SK-N-SH (cell line): ENCODE results near the gene ATP1A1. TPM values are rescaled to one million over a fixed set of nuclear protein-coding genes. Genes with fewer than 3 reads are reported as not detected.

ENCODE experiments used
- CTCF ChIA-PET: fragments of 300-600, 350-600 bp; formaldehyde crosslinking; extraction: SDS; loops from one replicate; lab custom pipeline; 2021; lab: Yijun Ruan, JAX
- POLR2A ChIA-PET: fragments of 350-600 bp; sonication (Branson Sonifier 250); formaldehyde crosslinking; extraction: SDS; loops from one replicate; lab custom pipeline; 2020; ENCODE audit warnings: antibody characterized with exemption, inconsistent platforms; lab: Yijun Ruan, JAX
- DNase-seq: peaks from one replicate; pipeline ENCODE4 v3.0.0; 2012
- H2AFZ ChIP-seq: fragments of 200-600 bp; sonication (generic); 2 replicates; pipeline ENCODE4 v1.8.1; 2016; ENCODE audit warnings: antibody characterized with exemption, mild to moderate bottlenecking, low read depth
- H3F3A ChIP-seq: fragments of 200-600 bp; sonication (generic); replicated peaks from 2 replicates; pipeline ENCODE3; 2016; ENCODE audit warnings: antibody characterized with exemption, mild to moderate bottlenecking; ENCODE audit not compliant: insufficient read depth
- H3K27ac ChIP-seq, 2 experiments: fragments of 200-500 bp in 1 of 2; fragments of 200-600 bp in 1 of 2; sonication (Bioruptor generic) in 1 of 2; sonication (generic), shearing (Covaris generic) in 1 of 2; 2 replicates each; pipeline versions ENCODE4 v1.5.1 to v1.6.1; 2014 to 2016; ENCODE audit warnings: low read depth in 2 of 2, inconsistent platforms in 1 of 2, low read length in 1 of 2, mild to moderate bottlenecking in 1 of 2, mixed read lengths in 1 of 2
- H3K27me3 ChIP-seq: fragments of 200-600 bp; sonication (generic), shearing (Covaris generic); 2 replicates; pipeline ENCODE4 v1.6.1; 2016; ENCODE audit warnings: mixed run types; ENCODE audit not compliant: insufficient read depth
- H3K36me3 ChIP-seq, 2 experiments: fragments of 200-500 bp in 1 of 2; fragments of 200-600 bp in 1 of 2; sonication (Bioruptor generic) in 1 of 2; sonication (generic) in 1 of 2; replicated peaks in 1 of 2; 2 replicates each; pipeline versions ENCODE3 to v1.5.1; 2014 to 2016; ENCODE audit warnings: low read length in 1 of 2, mild to moderate bottlenecking in 1 of 2; ENCODE audit not compliant: insufficient read depth in 2 of 2, control insufficient read depth in 1 of 2
- H3K4me1 ChIP-seq, 2 experiments: fragments of 200-500 bp in 1 of 2; fragments of 200-600 bp in 1 of 2; sonication (Bioruptor generic) in 1 of 2; sonication (generic), shearing (Covaris generic) in 1 of 2; 2 replicates each; pipeline versions ENCODE4 v1.5.1 to v1.6.1; 2014 to 2016; ENCODE audit warnings: low read depth in 1 of 2, low read length in 1 of 2, mixed run types in 1 of 2; ENCODE audit not compliant: insufficient read depth in 2 of 2, control insufficient read depth in 1 of 2
- H3K4me2 ChIP-seq: fragments of 200-600 bp; sonication (generic), shearing (Covaris generic); 2 replicates; pipeline ENCODE4 v1.6.1; 2017; ENCODE audit warnings: mixed run types
- H3K4me3 ChIP-seq, 2 experiments: fragments of 200-500 bp in 1 of 2; fragments of 200-600 bp in 1 of 2; sonication (Bioruptor generic) in 1 of 2; sonication (generic), shearing (Covaris generic) in 1 of 2; 2 replicates each; pipeline versions ENCODE4 v1.5.1 to v1.8.1; 2014 to 2016; ENCODE audit warnings: low read depth in 2 of 2, inconsistent platforms in 1 of 2, low read length in 1 of 2, mild to moderate bottlenecking in 1 of 2, mixed read lengths in 1 of 2, moderate library complexity in 1 of 2
- H3K79me2 ChIP-seq: fragments of 200-600 bp; sonication (generic); 2 replicates; pipeline ENCODE4 v1.8.1; 2017; ENCODE audit warnings: mild to moderate bottlenecking; ENCODE audit not compliant: insufficient read depth
- H3K9ac ChIP-seq: fragments of 200-600 bp; sonication (generic); 2 replicates; pipeline ENCODE4 v1.6.1; 2017; ENCODE audit warnings: mixed run types
- H3K9me2 ChIP-seq: fragments of 200-600 bp; sonication (generic); 2 replicates; pipeline ENCODE4 v1.6.1; 2017; ENCODE audit warnings: mixed run types
- H3K9me3 ChIP-seq: fragments of 200-600 bp; sonication (generic); 2 replicates; pipeline ENCODE4 v1.6.1; 2017; ENCODE audit warnings: mixed run types, mild to moderate bottlenecking, moderate library complexity
- H4K20me1 ChIP-seq: fragments of 200-600 bp; sonication (generic); 2 replicates; pipeline ENCODE4 v1.6.1; 2017; ENCODE audit warnings: mild to moderate bottlenecking, mixed run types; ENCODE audit not compliant: insufficient read depth
- ELF1 ChIP-seq: IDR thresholded peaks from 2 replicates; pipeline ENCODE4 v1.4.0; 2012
- FOSL2 ChIP-seq: IDR thresholded peaks from 2 replicates; pipeline ENCODE4 v1.4.0; 2012; ENCODE audit warnings: low read depth, mild to moderate bottlenecking, moderate library complexity, borderline replicate concordance
- FOXJ3 ChIP-seq: sonication (generic); formaldehyde crosslinking; IDR thresholded peaks from 2 replicates; pipeline ENCODE4 v1.5.1; 2020; ENCODE audit warnings: mild to moderate bottlenecking, missing genetic modification reagents
- GABPA ChIP-seq: IDR thresholded peaks from 2 replicates; pipeline ENCODE4 v1.4.0; 2012; ENCODE audit warnings: low read depth, mild to moderate bottlenecking
- GATA2 ChIP-seq: sonication (generic); formaldehyde crosslinking; IDR thresholded peaks from 2 replicates; pipeline ENCODE4 v1.5.0; 2020; ENCODE audit warnings: mild to moderate bottlenecking, missing genetic modification reagents
- JUND ChIP-seq: IDR thresholded peaks from 2 replicates; pipeline ENCODE4 v1.4.0; 2012
- MXI1 ChIP-seq: IDR thresholded peaks from 2 replicates; pipeline ENCODE4 v1.6.1; 2012; ENCODE audit warnings: mild to moderate bottlenecking, low read depth, low read length, improper control_type of control experiment
- NFIC ChIP-seq: IDR thresholded peaks from 2 replicates; pipeline ENCODE4 v1.4.0; 2012; ENCODE audit warnings: borderline replicate concordance
- POLR2AphosphoS5 ChIP-seq: IDR thresholded peaks from 2 replicates; pipeline ENCODE4 v1.6.1; 2012; ENCODE audit warnings: low read depth, low read length
- RCOR1 ChIP-seq: fragments of 150-350 bp; IDR thresholded peaks from 2 replicates; pipeline ENCODE4 v1.6.1; 2017; ENCODE audit warnings: antibody characterized with exemption, low read length
- SIN3A ChIP-seq: IDR thresholded peaks from 2 replicates; pipeline ENCODE4 v1.6.1; 2012; ENCODE audit warnings: low read depth, mild to moderate bottlenecking, low read length, moderate library complexity, borderline replicate concordance
- SMC3 ChIP-seq: IDR thresholded peaks from 2 replicates; pipeline ENCODE4 v1.6.1; 2012; ENCODE audit warnings: low read depth, low read length, improper control_type of control experiment
- TAF1 ChIP-seq: IDR thresholded peaks from 2 replicates; pipeline ENCODE4 v1.6.1; 2012; ENCODE audit warnings: low read depth, mild to moderate bottlenecking, low read length, moderate library complexity, borderline replicate concordance
- TEAD4 ChIP-seq: IDR thresholded peaks from 2 replicates; pipeline ENCODE4 v1.4.0; 2012; ENCODE audit warnings: mild to moderate bottlenecking, borderline replicate concordance; ENCODE audit not compliant: insufficient read depth
- YY1 ChIP-seq: IDR thresholded peaks from 2 replicates; pipeline ENCODE4 v1.4.0; 2012; ENCODE audit warnings: low read depth, mild to moderate bottlenecking
- WGBS: methylation state at CpG from one replicate; pipeline ENCODE4 v1.1.6; 2017; ENCODE audit warnings: low lambda C conversion rate; 5-methylcytosine and 5-hydroxymethylcytosine counted together
- polyA plus RNA-seq, 3 experiments: library from polyadenylated mRNA; depleted of rRNA; stranded (reverse); fragments of >200 nt; gene quantifications; 2 replicates each; pipeline ENCODE4 v1.2.3, GENCODE V29; 2012
- TF ChIP-seq, protein P1 (sequence below): IDR thresholded peaks from 2 replicates; pipeline ENCODE4 v1.4.0; 2012; ENCODE audit warnings: low read depth
- TF ChIP-seq, protein P2 (sequence below): IDR thresholded peaks from 2 replicates; pipeline ENCODE4 v1.6.1; 2012; ENCODE audit warnings: mild to moderate bottlenecking, low read depth, low read length, moderate library complexity
- TF ChIP-seq, protein P3 (sequence below): IDR thresholded peaks from 2 replicates; pipeline ENCODE4 v1.4.0; 2012; ENCODE audit warnings: low read depth, borderline replicate concordance

ATP1A1 gene
- polyA plus RNA-seq, 1 of the 3 experiments (the other 2 are of a cell fraction): 233 TPM

DNA sequence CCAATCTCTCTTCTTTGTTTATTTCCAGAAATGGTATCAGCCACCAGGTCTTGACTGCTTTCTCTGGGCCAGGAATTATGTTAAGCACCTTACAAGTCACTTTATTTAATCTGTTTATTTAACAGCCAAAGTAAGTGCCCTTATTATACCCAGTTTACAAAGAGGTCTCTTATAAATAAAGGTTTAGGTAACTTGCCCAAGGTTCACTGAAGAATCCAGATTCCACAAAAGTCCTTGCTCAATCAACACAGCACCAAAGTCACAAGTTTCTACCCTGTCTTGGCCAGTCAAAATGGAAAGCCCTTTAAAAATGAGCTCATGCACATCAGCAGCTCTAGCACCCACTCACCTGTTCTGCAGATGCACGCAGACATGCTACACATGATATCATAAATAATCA is 28.0 kb upstream of the ATP1A1 start (continued):
- TF ChIP-seq FOXJ3 (CRISPR knock-in tag) (no peak), YY1 (no peak)
- TF ChIP-seq, protein P1, sequence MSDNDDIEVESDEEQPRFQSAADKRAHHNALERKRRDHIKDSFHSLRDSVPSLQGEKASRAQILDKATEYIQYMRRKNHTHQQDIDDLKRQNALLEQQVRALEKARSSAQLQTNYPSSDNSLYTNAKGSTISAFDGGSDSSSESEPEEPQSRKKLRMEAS: no peak

DNA sequence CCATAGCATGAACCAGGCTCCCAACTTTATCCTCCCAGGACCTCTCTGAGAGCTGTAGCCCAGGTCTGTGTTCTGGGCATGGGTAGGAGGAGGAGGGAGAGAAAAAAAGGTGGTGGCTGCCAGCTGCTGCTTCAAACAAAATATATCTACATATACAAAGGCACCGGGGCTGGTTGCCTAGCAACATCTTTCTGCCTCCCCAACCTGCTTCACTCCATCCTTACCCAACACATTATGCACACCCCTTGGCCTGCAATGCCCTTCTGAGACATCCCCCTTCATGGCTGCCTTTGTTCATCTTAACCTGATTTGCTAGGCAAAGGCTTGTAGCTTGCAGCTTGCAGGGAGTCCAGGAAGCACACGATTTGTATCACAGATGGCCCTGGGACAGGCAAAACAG is 27.2 kb upstream of the ATP1A1 start:
- Histone ChIP-seq H3K9me3 (no peaks in the 10 kb centered on the region), H3F3A (no peaks in the 10 kb centered on the region), H3K36me3 (no peaks in the 10 kb centered on the region)
- CTCF ChIA-PET: interaction anchor here (0.8 to 3.3 kb wide), 5 partner anchors 14 to 207 kb away, joined by 3 to 13 read pairs (median 4); no protein-coding TSS in a partner anchor
- 0% methylated on average over 2 of the region's 2 CpGs for WGBS
- no peak for TF ChIP-seq RCOR1
- TF ChIP-seq FOSL2: no peak
- TF ChIP-seq JUND: no peak
- TF ChIP-seq NFIC: no peak
- TF ChIP-seq, protein P2, sequence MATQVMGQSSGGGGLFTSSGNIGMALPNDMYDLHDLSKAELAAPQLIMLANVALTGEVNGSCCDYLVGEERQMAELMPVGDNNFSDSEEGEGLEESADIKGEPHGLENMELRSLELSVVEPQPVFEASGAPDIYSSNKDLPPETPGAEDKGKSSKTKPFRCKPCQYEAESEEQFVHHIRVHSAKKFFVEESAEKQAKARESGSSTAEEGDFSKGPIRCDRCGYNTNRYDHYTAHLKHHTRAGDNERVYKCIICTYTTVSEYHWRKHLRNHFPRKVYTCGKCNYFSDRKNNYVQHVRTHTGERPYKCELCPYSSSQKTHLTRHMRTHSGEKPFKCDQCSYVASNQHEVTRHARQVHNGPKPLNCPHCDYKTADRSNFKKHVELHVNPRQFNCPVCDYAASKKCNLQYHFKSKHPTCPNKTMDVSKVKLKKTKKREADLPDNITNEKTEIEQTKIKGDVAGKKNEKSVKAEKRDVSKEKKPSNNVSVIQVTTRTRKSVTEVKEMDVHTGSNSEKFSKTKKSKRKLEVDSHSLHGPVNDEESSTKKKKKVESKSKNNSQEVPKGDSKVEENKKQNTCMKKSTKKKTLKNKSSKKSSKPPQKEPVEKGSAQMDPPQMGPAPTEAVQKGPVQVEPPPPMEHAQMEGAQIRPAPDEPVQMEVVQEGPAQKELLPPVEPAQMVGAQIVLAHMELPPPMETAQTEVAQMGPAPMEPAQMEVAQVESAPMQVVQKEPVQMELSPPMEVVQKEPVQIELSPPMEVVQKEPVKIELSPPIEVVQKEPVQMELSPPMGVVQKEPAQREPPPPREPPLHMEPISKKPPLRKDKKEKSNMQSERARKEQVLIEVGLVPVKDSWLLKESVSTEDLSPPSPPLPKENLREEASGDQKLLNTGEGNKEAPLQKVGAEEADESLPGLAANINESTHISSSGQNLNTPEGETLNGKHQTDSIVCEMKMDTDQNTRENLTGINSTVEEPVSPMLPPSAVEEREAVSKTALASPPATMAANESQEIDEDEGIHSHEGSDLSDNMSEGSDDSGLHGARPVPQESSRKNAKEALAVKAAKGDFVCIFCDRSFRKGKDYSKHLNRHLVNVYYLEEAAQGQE: no peak
- TF ChIP-seq TEAD4: no peak
- no peak for TF ChIP-seq ELF1
- TF ChIP-seq POLR2AphosphoS5: no peak
- TF ChIP-seq, protein P3, sequence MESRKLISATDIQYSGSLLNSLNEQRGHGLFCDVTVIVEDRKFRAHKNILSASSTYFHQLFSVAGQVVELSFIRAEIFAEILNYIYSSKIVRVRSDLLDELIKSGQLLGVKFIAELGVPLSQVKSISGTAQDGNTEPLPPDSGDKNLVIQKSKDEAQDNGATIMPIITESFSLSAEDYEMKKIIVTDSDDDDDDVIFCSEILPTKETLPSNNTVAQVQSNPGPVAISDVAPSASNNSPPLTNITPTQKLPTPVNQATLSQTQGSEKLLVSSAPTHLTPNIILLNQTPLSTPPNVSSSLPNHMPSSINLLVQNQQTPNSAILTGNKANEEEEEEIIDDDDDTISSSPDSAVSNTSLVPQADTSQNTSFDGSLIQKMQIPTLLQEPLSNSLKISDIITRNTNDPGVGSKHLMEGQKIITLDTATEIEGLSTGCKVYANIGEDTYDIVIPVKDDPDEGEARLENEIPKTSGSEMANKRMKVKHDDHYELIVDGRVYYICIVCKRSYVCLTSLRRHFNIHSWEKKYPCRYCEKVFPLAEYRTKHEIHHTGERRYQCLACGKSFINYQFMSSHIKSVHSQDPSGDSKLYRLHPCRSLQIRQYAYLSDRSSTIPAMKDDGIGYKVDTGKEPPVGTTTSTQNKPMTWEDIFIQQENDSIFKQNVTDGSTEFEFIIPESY: no peak
- TF ChIP-seq TAF1: no peak
- TF ChIP-seq SMC3: no peak
- TF ChIP-seq MXI1: no peak
- no peak for TF ChIP-seq GABPA
- TF ChIP-seq GATA2: no peak
- TF ChIP-seq, protein P1: no peak
- no peak for TF ChIP-seq SIN3A
- TF ChIP-seq, all 33 proteins: peak for 0
- no peak overlapping the region for H3K9ac ChIP-seq
- peaks cover 0 to 6% of the 10 kb centered on the region in 2 experiments; a peak in 2 of 4 replicates for H3K4me1 ChIP-seq
- H3K79me2 ChIP-seq: no peaks in the 10 kb centered on the region
- DNase-seq: peak; percentile 20
- H2AFZ ChIP-seq: no peak overlapping the region
- H3K9me2 ChIP-seq: no peaks in the 10 kb centered on the region
- no peak overlapping the region for H3K4me2 ChIP-seq
- H3K27me3 ChIP-seq: no peaks in the 10 kb centered on the region; the same call in 1 of the 2 replicates
- peak overlapping the region in 1 of 2 experiments; percentile 34; a peak in 1 of 4 replicates for H3K27ac ChIP-seq
- no peak overlapping the region for H3K4me3 ChIP-seq
- no peaks in the 10 kb centered on the region for H4K20me1 ChIP-seq
- POLR2A ChIA-PET: no interaction called here
